ENCODE measurements around the gene TMEM30B. TPM values are rescaled to one million over a fixed set of nuclear protein-coding genes. Genes with fewer than 3 reads are reported as not detected.
A peak's percentile ranks its signal among the peaks of the same experiment; 100 is the strongest.

TMEM30B gene
- total RNA-seq, 4 donors from 2014 or later, result 0.39 to 1.7 (median 1.00) TPM; not detected in 1

GRCh38 chr14:61269321-61270083 is 11.6 kb downstream of the TMEM30B start:
- H3K27me3 ChIP-seq, result no peaks in the 10 kb centered on the region
- DNase-seq (peak; percentile 45 to 75), ATAC-seq (peak; percentile 95 to 99)
- peak overlapping the region; percentile 34 to 60 (median 54) for H3K4me3 ChIP-seq
- intact Hi-C loops (cut with DNase I; ENCODE audit: low total_unique reads), result loop anchor here (1.0 kb wide), 1 partner anchor 17 kb away; no protein-coding TSS in a partner anchor
- H3K27ac ChIP-seq, result peak overlapping the region; percentile 24 to 78 (median 68)
- H3K36me3 ChIP-seq, result no peaks in the 10 kb centered on the region
- in situ Hi-C loops (cut with MboI; ENCODE audit: low sequenced_read_pairs in 4 of 4), result no loop called here
- no peaks in the 10 kb centered on the region for H3K9me3 ChIP-seq
- TF ChIP-seq CTCF (IDR thresholded peaks at IDR 0.05 in 4 of 5, conservative IDR thresholded peaks at IDR 0.05 in 1 of 5) (peak; percentile 69 to 83 (median 80)), POLR2A (IDR thresholded peaks at IDR 0.05) (no peak)
- H3K4me1 ChIP-seq, result no peaks in the 10 kb centered on the region

GRCh38 chr14:61268812-61269211 is 12.3 kb downstream of the TMEM30B start:
- intact Hi-C loops (cut with DNase I; ENCODE audit: low total_unique reads), result loop anchor here (1.0 kb wide), 1 partner anchor 17 kb away; no protein-coding TSS in a partner anchor
- Histone ChIP-seq H3K27me3 (no peaks in the 10 kb centered on the region), H3K4me1 (no peaks in the 10 kb centered on the region), H3K27ac (no peak overlapping the region), H3K4me3 (no peak overlapping the region), H3K9me3 (no peaks in the 10 kb centered on the region), H3K36me3 (no peaks in the 10 kb centered on the region)
- in situ Hi-C loops (cut with MboI; ENCODE audit: low sequenced_read_pairs in 4 of 4), result no loop called here
- no peak for DNase-seq
- TF ChIP-seq CTCF (IDR thresholded peaks at IDR 0.05 in 4 of 5, conservative IDR thresholded peaks at IDR 0.05 in 1 of 5), result no peak
- no peak for ATAC-seq

- H3K36me3 ChIP-seq, result no peaks in the 10 kb centered on the region
- DNase-seq, result no peak
- intact Hi-C loops (cut with DNase I; ENCODE audit: low total_unique reads) (no loop called here), in situ Hi-C loops (cut with MboI; ENCODE audit: low sequenced_read_pairs in 4 of 4) (no loop called here)
- H3K9me3 ChIP-seq, result no peaks in the 10 kb centered on the region
- TF ChIP-seq POLR2A (IDR thresholded peaks at IDR 0.05), result no peak
- TF ChIP-seq CTCF (IDR thresholded peaks at IDR 0.05 in 4 of 5, conservative IDR thresholded peaks at IDR 0.05 in 1 of 5), result no peak
- no peaks in the 10 kb centered on the region for H3K4me1 ChIP-seq
- no peak overlapping the region for H3K27ac ChIP-seq
- no peak for ATAC-seq
- no peaks in the 10 kb centered on the region for H3K27me3 ChIP-seq
- no peak overlapping the region for H3K4me3 ChIP-seq
Observed at GRCh38 chr14:61266891-61267740, 14.0 kb downstream of the TMEM30B start.

- Histone ChIP-seq H3K9me3 (no peaks in the 10 kb centered on the region), H3K4me1 (no peaks in the 10 kb centered on the region), H3K4me3 (no peak overlapping the region), H3K27ac (no peak overlapping the region), H3K27me3 (no peaks in the 10 kb centered on the region), H3K36me3 (no peaks in the 10 kb centered on the region)
- DNase-seq (no peak), ATAC-seq (no peak)
- intact Hi-C loops (cut with DNase I; ENCODE audit: low total_unique reads), result no loop called here
- TF ChIP-seq POLR2A (IDR thresholded peaks at IDR 0.05) (no peak), CTCF (IDR thresholded peaks at IDR 0.05 in 4 of 5, conservative IDR thresholded peaks at IDR 0.05 in 1 of 5) (no peak)
- in situ Hi-C loops (cut with MboI; ENCODE audit: low sequenced_read_pairs in 4 of 4), result no loop called here
Observed at GRCh38 chr14:61266436-61266835, 14.7 kb downstream of the TMEM30B start.
